ENCODE measurements around the gene MYOCOS.

The MYOCOS gene, protein sequence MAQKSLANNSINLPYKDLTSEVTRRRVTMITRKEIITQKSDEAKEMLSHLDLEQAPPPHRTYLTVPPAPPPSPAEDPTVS

GRCh38 chr1:171622152-171622462 is at the start of gene MYOCOS:
TSS of gene MYOCOS (plus strand) at chr1:171622243. CDS start at chr1:171623884, 1,641 bp downstream.
- Histone ChIP-seq H3K4me1 (ENCODE audit: control insufficient read depth in 1 of 2, insufficient read depth in 2 of 2, low read length in 2 of 2) (no peaks in the 10 kb centered on the region), H3K4me3 (ENCODE audit: low read depth in 1 of 2, low read length in 2 of 2) (no peak within 1 kb of the TSS), H3K9me3 (ENCODE audit: control insufficient read depth in 1 of 2, low read length in 2 of 2) (no peaks in the 10 kb centered on the region), H3K36me3 (ENCODE audit: control insufficient read depth in 1 of 2, insufficient read depth in 2 of 2, low read length in 2 of 2) (no peaks in the 10 kb centered on the region), H3K27ac (ENCODE audit: low read depth, low read length) (no peak within 1 kb of the TSS), H3K27me3 (ENCODE audit: control insufficient read depth in 1 of 2, insufficient read depth in 2 of 2, low read length in 2 of 2) (no peaks in the 10 kb centered on the region), H3K9ac (ENCODE audit: low read depth in 1 of 2, low read length in 2 of 2) (no peak within 1 kb of the TSS)

DNA sequence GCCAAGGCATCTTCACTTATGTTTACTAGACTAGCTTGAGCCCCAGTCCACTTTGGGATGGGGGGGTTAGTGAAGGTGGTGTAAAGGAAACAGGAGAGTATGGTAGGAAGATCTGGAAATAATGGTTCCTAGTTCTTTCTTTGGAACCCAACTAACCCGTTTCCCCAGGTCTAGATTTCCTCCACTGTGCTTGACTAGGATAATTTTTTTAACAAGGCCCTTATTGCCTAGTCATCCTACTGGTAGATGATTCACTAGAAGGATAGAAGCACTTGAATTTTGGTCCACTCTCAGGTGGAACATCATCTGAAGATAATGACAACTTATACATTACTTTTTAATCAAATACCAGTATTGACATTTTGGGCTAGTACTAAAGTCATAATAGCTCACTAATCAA is 45.9 kb upstream of the MYOCOS start:
- Histone ChIP-seq H3K4me1 (ENCODE audit: control insufficient read depth in 1 of 2, insufficient read depth in 2 of 2, low read length in 2 of 2) (no peaks in the 10 kb centered on the region), H3K36me3 (ENCODE audit: control insufficient read depth in 1 of 2, insufficient read depth in 2 of 2, low read length in 2 of 2) (peaks cover 67 to 70% of the 10 kb centered on the region in 2 donors), H3K9me3 (ENCODE audit: control insufficient read depth in 1 of 2, low read length in 2 of 2) (no peaks in the 10 kb centered on the region), H3K27ac (ENCODE audit: low read depth, low read length) (no peak overlapping the region), H3K27me3 (ENCODE audit: control insufficient read depth in 1 of 2, insufficient read depth in 2 of 2, low read length in 2 of 2) (no peaks in the 10 kb centered on the region), H3K4me3 (ENCODE audit: low read depth in 1 of 2, low read length in 2 of 2) (no peak overlapping the region), H3K9ac (ENCODE audit: low read depth in 1 of 2, low read length in 2 of 2) (no peak overlapping the region)

DNA sequence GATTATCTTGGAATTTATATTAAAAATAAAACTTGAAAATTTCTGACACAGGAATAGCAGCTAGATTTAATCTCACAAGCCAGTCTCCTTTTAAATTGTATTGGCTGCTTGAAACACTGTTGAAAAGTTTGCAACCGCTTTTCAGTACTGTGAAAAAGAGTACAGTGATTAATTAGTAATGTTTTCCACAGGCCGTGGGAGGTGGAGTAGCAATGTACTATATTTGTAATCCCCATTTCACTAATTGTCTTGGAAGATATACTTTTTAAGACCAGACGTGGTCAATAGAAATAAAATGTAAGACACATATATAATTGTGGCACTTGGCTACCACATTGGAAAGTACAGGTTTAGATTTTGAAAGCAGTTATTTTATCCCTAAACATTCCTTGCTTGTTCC is 40.8 kb upstream of the MYOCOS start:
- Histone ChIP-seq H3K9me3 (ENCODE audit: control insufficient read depth in 1 of 2, low read length in 2 of 2) (no peaks in the 10 kb centered on the region), H3K9ac (ENCODE audit: low read depth in 1 of 2, low read length in 2 of 2) (no peak overlapping the region), H3K27ac (ENCODE audit: low read depth, low read length) (no peak overlapping the region), H3K27me3 (ENCODE audit: control insufficient read depth in 1 of 2, insufficient read depth in 2 of 2, low read length in 2 of 2) (no peaks in the 10 kb centered on the region), H3K36me3 (ENCODE audit: control insufficient read depth in 1 of 2, insufficient read depth in 2 of 2, low read length in 2 of 2) (peaks cover 55 to 87% of the 10 kb centered on the region in 2 donors), H3K4me1 (ENCODE audit: control insufficient read depth in 1 of 2, insufficient read depth in 2 of 2, low read length in 2 of 2) (no peaks in the 10 kb centered on the region), H3K4me3 (ENCODE audit: low read depth in 1 of 2, low read length in 2 of 2) (no peak overlapping the region)

- Histone ChIP-seq H3K9ac (ENCODE audit: low read depth in 1 of 2, low read length in 2 of 2) (no peak overlapping the region), H3K36me3 (ENCODE audit: control insufficient read depth in 1 of 2, insufficient read depth in 2 of 2, low read length in 2 of 2) (peaks cover 52 to 86% of the 10 kb centered on the region in 2 donors), H3K4me3 (ENCODE audit: low read depth in 1 of 2, low read length in 2 of 2) (no peak overlapping the region), H3K27ac (ENCODE audit: low read depth, low read length) (no peak overlapping the region), H3K9me3 (ENCODE audit: control insufficient read depth in 1 of 2, low read length in 2 of 2) (no peaks in the 10 kb centered on the region), H3K27me3 (ENCODE audit: control insufficient read depth in 1 of 2, insufficient read depth in 2 of 2, low read length in 2 of 2) (no peaks in the 10 kb centered on the region), H3K4me1 (ENCODE audit: control insufficient read depth in 1 of 2, insufficient read depth in 2 of 2, low read length in 2 of 2) (no peaks in the 10 kb centered on the region)
Measured at GRCh38 chr1:171581766-171582165, 40.3 kb upstream of the MYOCOS start.

- Histone ChIP-seq H3K36me3 (ENCODE audit: control insufficient read depth in 1 of 2, insufficient read depth in 2 of 2, low read length in 2 of 2) (peaks cover 48 to 86% of the 10 kb centered on the region in 2 donors), H3K27me3 (ENCODE audit: control insufficient read depth in 1 of 2, insufficient read depth in 2 of 2, low read length in 2 of 2) (no peaks in the 10 kb centered on the region), H3K9ac (ENCODE audit: low read depth in 1 of 2, low read length in 2 of 2) (no peak overlapping the region)
Measured at GRCh38 chr1:171582589-171582988, 39.5 kb upstream of the MYOCOS start.

GRCh38 chr1:171583591-171584201 is 38.3 kb upstream of the MYOCOS start:
- Histone ChIP-seq H3K36me3 (ENCODE audit: control insufficient read depth in 1 of 2, insufficient read depth in 2 of 2, low read length in 2 of 2) (peaks cover 43 to 84% of the 10 kb centered on the region in 2 donors), H3K9me3 (ENCODE audit: control insufficient read depth in 1 of 2, low read length in 2 of 2) (no peaks in the 10 kb centered on the region)

More at GRCh38 chr1:171582589-171582988, 39.5 kb upstream of the MYOCOS start:
- H3K27ac ChIP-seq (ENCODE audit: low read depth, low read length): no peak overlapping the region
- H3K4me1 ChIP-seq (ENCODE audit: control insufficient read depth in 1 of 2, insufficient read depth in 2 of 2, low read length in 2 of 2): no peaks in the 10 kb centered on the region
- no peaks in the 10 kb centered on the region for H3K9me3 ChIP-seq (ENCODE audit: control insufficient read depth in 1 of 2, low read length in 2 of 2)
- no peak overlapping the region for H3K4me3 ChIP-seq (ENCODE audit: low read depth in 1 of 2, low read length in 2 of 2)

GRCh38 chr1:171585715-171586114 is 36.3 kb upstream of the MYOCOS start:
- peaks cover 36 to 83% of the 10 kb centered on the region in 2 donors for H3K36me3 ChIP-seq (ENCODE audit: control insufficient read depth in 1 of 2, insufficient read depth in 2 of 2, low read length in 2 of 2)
- H3K27ac ChIP-seq (ENCODE audit: low read depth, low read length): no peak overlapping the region

More at GRCh38 chr1:171583591-171584201, 38.3 kb upstream of the MYOCOS start:
- Histone ChIP-seq H3K27me3 (ENCODE audit: control insufficient read depth in 1 of 2, insufficient read depth in 2 of 2, low read length in 2 of 2) (no peaks in the 10 kb centered on the region), H3K9ac (ENCODE audit: low read depth in 1 of 2, low read length in 2 of 2) (no peak overlapping the region), H3K4me1 (ENCODE audit: control insufficient read depth in 1 of 2, insufficient read depth in 2 of 2, low read length in 2 of 2) (no peaks in the 10 kb centered on the region), H3K4me3 (ENCODE audit: low read depth in 1 of 2, low read length in 2 of 2) (no peak overlapping the region), H3K27ac (ENCODE audit: low read depth, low read length) (no peak overlapping the region)

DNA sequence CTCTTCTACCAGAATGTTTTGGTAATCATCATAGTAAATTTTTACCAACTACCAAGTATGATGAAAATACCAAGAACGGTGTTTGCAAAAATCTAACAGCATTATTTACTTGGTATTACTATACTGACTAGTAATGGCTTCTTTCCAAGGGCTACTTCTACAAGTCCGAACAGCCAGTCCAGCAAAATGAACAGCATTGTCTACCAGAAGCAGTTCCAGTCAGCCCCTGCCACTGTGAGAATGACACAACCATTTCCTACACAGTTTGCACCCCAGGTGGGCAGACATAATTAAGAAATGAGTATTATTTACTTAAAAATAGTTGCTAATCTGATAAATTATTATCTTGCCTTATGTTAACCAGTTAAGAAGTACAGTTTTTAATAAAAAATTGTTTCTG is 33.8 kb upstream of the MYOCOS start:
- Histone ChIP-seq H3K27ac (ENCODE audit: low read depth, low read length) (no peak overlapping the region), H3K9ac (ENCODE audit: low read depth in 1 of 2, low read length in 2 of 2) (no peak overlapping the region)

More at GRCh38 chr1:171585715-171586114, 36.3 kb upstream of the MYOCOS start:
- Histone ChIP-seq H3K9me3 (ENCODE audit: control insufficient read depth in 1 of 2, low read length in 2 of 2) (no peaks in the 10 kb centered on the region), H3K4me3 (ENCODE audit: low read depth in 1 of 2, low read length in 2 of 2) (no peak overlapping the region), H3K27me3 (ENCODE audit: control insufficient read depth in 1 of 2, insufficient read depth in 2 of 2, low read length in 2 of 2) (no peaks in the 10 kb centered on the region), H3K4me1 (ENCODE audit: control insufficient read depth in 1 of 2, insufficient read depth in 2 of 2, low read length in 2 of 2) (no peaks in the 10 kb centered on the region), H3K9ac (ENCODE audit: low read depth in 1 of 2, low read length in 2 of 2) (no peak overlapping the region)

DNA sequence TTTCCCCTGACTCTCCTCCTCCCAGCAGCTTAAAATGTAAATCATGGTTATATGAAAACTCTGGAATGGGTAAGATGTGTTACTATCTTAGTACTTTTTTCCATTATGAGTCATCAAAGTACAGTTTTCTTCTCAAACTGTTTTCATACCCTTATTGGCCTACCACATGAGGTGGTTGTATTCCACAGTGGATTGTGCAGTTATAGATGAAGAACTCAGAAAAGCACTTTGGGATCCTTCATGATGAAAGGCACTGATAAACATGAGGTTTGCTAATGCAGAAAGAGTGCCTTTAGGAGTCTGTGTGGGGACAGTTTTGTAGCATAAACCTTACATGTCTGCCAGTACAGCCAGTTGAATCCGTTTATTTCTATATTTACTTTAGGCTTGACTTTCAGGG is 32.0 kb upstream of the MYOCOS start:
- Histone ChIP-seq H3K4me3 (ENCODE audit: low read depth in 1 of 2, low read length in 2 of 2) (no peak overlapping the region), H3K27me3 (ENCODE audit: control insufficient read depth in 1 of 2, insufficient read depth in 2 of 2, low read length in 2 of 2) (no peaks in the 10 kb centered on the region), H3K36me3 (ENCODE audit: control insufficient read depth in 1 of 2, insufficient read depth in 2 of 2, low read length in 2 of 2) (peaks cover 32 to 76% of the 10 kb centered on the region in 2 donors), H3K9ac (ENCODE audit: low read depth in 1 of 2, low read length in 2 of 2) (no peak overlapping the region), H3K4me1 (ENCODE audit: control insufficient read depth in 1 of 2, insufficient read depth in 2 of 2, low read length in 2 of 2) (no peaks in the 10 kb centered on the region), H3K27ac (ENCODE audit: low read depth, low read length) (no peak overlapping the region), H3K9me3 (ENCODE audit: control insufficient read depth in 1 of 2, low read length in 2 of 2) (no peaks in the 10 kb centered on the region)

More for the DNA sequence above, 33.8 kb upstream of the MYOCOS start:
- H3K27me3 ChIP-seq (ENCODE audit: control insufficient read depth in 1 of 2, insufficient read depth in 2 of 2, low read length in 2 of 2): no peaks in the 10 kb centered on the region
- H3K9me3 ChIP-seq (ENCODE audit: control insufficient read depth in 1 of 2, low read length in 2 of 2): no peaks in the 10 kb centered on the region
- peaks cover 27 to 84% of the 10 kb centered on the region in 2 donors for H3K36me3 ChIP-seq (ENCODE audit: control insufficient read depth in 1 of 2, insufficient read depth in 2 of 2, low read length in 2 of 2)
- H3K4me3 ChIP-seq (ENCODE audit: low read depth in 1 of 2, low read length in 2 of 2): no peak overlapping the region
- no peaks in the 10 kb centered on the region for H3K4me1 ChIP-seq (ENCODE audit: control insufficient read depth in 1 of 2, insufficient read depth in 2 of 2, low read length in 2 of 2)

- no peaks in the 10 kb centered on the region for H3K4me1 ChIP-seq (ENCODE audit: control insufficient read depth in 1 of 2, insufficient read depth in 2 of 2, low read length in 2 of 2)
- H3K9ac ChIP-seq (ENCODE audit: low read depth in 1 of 2, low read length in 2 of 2): no peak overlapping the region
- H3K9me3 ChIP-seq (ENCODE audit: control insufficient read depth in 1 of 2, low read length in 2 of 2): no peaks in the 10 kb centered on the region
- no peak overlapping the region for H3K27ac ChIP-seq (ENCODE audit: low read depth, low read length)
- no peaks in the 10 kb centered on the region for H3K27me3 ChIP-seq (ENCODE audit: control insufficient read depth in 1 of 2, insufficient read depth in 2 of 2, low read length in 2 of 2)
- H3K36me3 ChIP-seq (ENCODE audit: control insufficient read depth in 1 of 2, insufficient read depth in 2 of 2, low read length in 2 of 2): peaks cover 17 to 35% of the 10 kb centered on the region in 2 donors
- no peak overlapping the region for H3K4me3 ChIP-seq (ENCODE audit: low read depth in 1 of 2, low read length in 2 of 2)
Measured at GRCh38 chr1:171595324-171595723, 26.7 kb upstream of the MYOCOS start.

All from duodenal mucosa (tissue), 2 donors.